CMK (cell line): ENCODE data around the gene ABCB1.

ENCODE experiments used
- DNase-seq: peaks from one replicate; pipeline ENCODE4 v3.0.0-alpha.2; 2010; ENCODE audit warnings: low read depth

Gene ABCB1

DNA sequence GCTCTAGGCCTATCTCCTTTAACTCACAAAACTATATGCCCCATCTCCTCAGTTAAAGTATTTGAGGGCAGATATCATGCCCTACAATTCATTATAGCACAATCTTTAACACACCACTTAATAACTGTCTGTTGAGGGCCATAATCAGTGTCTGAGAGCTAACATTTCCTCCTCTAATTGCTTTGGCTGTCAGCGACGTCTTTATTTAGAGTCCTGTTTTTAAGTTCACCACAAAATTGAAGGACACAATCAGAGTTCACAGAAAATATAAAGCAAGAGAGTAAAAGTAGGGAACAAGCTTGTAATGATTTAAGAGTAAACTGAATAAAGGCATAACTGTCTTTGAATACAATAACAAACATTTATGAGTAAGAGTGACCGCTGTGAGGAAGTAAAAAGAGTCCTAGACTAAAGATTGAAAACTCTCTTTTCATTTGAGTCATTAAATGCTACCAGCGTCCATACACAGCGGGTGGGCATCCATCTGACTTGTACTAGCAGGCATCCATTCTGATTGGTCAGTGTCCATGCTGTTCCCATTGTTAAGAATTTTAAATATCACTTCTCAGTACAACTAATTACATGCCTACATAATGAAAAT lies 86.8 kb downstream of the ABCB1 start:
- no peak for DNase-seq

DNA sequence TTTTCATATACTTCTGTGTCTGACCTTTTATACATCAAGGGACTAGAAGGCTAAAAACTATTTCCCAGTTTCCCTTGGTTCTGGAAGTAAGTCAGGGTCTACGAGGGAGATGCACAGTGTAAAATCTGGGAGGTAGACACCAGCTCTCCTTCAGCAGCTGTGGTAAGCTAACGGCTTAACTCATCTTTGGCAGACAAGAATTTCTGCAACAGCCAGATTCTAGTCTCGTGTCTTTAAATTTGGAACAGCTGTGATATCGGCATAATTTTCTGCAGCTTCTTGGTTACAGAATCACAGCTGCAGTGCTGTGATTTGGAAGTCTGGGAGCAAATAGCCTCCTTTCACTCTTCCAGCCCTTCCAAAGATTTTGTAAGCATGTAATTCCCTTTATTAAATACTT lies 87.8 kb downstream of the ABCB1 start:
- DNase-seq: no peak

DNA sequence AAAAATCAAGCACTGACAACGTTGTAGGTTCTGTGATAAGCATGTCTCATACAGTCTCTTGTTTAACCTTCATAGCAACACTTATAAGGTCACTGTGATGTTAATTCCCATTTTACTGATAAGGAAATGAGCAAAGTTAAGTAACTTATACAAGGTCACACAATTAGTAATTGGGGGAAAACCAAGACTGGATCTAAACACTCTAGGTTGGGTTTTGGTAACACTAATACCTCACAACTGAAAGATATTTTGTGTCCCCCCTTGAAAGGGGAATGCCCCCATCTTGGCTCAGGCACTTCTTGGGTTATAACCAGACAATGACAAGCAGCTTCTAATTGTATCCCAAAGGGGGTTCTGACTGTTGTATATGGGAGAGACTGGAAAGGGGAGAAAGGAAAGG lies 89.2 kb downstream of the ABCB1 start:
- no peak for DNase-seq

DNA sequence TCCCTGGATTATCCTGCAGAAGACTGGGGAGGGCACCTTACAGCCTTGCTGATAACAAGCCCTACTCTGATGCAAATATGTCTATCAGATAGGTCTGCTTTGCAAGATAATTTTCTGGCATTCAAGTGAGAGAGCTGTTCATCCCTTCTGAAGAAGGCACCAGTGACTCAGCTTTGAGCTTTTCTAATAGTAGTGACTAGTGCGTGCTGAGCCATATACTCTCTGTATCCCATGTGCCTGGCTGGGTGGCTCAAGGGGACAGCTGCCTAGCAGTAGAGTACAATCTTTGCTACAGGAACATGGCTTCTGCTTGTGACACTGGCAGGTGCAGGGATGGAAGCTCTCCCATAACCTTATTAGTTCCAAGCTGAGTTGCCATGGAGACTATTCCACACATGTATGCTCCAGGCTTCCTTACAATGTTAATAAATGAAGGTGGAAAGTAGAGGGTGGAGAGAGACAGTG lies 90.2 kb downstream of the ABCB1 start:
- no peak for DNase-seq

DNA sequence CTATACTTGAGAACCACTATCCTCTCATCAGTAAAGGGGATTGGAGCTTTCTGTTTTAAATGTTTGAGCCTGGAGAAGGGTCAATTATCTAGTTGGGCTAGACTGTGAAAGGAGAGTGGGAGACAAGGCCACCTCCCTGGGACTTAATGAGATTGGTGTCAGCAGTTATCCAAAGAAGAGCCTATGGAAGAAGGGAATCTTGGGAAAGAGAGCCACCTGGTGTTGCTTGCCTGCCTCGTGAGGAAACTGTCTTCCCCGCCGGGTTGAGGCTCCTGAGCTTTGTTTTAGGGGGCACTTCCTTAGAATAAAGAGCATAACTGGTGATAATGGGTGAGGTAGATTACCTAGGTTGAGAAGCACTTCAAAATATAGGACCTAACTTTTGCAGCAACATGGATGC lies 93.2 kb downstream of the ABCB1 start:
- DNase-seq: no peak

DNA sequence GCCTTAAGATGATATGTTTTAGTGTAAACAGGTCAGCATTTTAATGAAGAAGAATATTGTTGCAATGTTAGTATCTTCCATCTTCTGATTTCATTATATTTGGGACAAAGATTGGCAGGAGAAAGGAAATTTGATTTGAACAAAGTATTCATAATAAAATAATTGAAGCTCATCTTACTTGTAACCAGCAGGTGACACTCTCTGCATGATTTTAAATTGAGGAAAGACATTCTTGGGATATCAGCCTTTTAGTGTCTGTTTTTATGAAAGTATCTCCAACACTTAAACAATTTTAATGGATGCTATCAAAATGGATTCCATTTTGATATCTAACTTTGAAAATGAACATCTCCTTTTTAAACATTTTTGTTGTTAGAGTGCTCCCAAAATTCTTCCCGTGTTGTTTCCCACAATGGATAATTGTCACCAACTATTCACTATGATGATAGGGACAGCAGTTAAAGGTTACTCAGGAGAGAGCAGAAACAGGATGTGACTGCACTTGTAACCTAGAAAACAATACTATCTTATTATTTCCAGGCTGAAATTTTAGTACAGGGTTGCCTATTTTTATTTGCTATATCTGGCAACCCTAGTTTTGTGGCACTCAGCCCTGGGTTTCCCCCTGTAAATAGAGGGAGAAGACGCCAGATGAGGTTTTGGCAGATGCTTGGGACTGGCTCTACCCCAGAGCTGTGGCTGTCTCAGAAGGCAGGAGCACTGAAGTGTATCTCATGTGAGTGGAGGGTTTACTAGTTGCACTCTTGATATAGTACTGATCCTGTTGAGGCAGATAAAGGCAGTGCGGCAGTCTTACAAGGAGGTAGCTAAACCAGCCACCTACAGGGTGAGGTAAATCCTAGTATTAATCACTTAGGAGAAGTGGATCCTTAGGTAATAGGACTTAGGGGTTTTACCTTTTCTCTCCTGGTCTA lies 94.2 kb downstream of the ABCB1 start:
- DNase-seq: no peak

DNA sequence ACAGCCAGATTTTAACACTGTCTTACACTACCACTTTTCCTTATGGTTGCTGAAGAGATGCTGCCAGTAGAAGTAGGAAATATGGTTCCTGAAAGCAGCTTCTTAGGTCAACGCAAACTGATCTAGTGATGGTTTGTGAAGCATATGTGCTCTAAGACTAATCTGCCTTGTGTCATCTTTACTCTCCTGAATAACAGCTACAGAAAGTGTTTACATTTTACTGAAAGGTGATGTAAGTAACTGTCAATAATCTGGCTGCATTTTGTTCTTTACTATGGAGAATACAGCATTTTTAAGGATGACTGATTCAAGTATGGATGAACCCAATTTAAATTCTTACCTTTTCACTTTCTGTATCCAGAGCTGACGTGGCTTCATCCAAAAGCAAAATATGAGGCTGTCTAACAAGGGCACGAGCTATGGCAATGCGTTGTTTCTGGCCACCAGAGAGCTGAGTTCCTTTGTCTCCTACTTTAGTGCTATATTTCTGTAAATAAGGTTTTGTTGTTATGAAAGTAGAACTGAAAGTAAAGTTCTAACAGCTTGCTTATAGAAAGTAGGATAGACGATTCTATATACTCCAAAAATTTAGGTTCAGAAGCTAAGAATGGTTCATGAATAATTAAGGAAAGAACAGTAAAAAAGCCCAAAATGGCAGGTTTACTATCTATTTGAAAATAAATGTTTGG lies 95.0 kb downstream of the ABCB1 start:
- DNase-seq: no peak

DNA sequence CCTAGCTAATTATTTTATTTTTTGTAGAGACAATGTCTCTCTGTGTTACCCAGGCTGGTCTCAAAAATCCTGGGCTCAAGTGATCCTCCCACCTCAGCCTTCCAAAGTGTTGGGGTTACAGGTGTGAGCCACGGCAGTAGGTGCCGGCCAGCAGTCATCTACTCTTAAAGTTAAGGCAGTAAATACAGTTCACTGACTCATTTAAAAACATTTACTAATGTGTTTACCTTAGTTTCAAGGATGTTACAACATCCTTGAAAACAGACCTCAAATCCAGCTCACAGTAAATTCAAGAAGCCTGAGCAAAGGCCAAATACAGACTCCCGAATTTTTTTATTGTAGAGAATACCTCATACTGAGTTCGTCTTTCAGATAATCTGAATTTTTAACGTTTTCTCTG lies 95.6 kb downstream of the ABCB1 start:
- DNase-seq: no peak

DNA sequence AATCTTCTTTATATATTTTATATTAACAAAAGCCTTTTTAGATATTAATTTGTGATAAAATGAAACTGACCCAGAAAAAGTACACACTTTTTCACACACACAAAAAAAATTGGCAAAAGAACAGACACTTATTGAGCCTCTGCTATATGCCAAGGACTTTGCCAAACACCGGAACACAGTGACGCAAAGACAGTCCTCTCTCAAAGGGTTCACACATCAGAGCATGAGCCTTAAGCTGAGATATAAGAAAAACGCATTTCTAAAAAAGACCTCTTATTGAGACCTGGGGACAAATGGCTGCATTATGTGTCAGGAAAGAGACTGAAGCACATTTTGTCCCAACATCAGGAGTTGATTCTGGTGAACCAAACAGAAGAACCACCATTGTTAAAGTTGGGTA lies 101.2 kb downstream of the ABCB1 start:
- no peak for DNase-seq

DNA sequence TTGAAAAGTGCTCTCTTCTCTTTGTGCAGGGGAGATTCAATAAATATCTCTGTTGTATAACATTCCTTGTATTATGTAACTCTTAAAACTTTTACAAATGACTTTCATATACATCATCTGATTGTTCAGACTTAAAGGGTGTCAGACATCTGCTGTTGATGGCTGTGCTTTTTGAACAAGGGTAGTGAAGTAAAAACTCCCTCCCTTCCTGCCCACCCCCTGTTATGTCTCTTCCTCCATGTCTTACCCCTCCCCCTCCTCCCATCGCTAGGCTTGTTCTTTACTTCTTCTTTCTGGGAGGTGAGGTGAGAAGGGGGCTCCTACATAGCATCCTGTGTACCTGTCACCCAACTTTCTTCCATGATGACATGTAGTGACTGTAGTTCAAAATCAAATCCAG lies 101.8 kb downstream of the ABCB1 start:
- no peak for DNase-seq

DNA sequence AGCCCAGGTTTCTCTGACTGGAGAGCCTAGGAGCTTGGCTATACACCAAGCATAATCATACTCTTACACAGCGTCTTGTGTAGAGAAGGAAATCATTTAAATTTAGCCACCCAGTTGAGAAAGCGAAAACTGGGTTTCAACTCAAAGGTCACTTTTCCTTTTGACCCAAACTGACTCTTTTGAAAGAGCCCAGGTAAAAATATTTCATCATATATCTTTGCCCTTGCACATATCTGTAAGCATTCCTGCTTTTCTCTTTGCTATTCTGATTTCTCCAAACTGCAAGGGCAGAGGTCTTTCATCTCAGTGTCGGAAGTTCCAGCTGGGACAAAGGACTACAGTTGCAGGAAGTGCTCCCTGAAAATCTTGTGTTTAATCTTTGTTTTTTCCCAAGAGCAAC lies 103.2 kb downstream of the ABCB1 start:
- DNase-seq: no peak

DNA sequence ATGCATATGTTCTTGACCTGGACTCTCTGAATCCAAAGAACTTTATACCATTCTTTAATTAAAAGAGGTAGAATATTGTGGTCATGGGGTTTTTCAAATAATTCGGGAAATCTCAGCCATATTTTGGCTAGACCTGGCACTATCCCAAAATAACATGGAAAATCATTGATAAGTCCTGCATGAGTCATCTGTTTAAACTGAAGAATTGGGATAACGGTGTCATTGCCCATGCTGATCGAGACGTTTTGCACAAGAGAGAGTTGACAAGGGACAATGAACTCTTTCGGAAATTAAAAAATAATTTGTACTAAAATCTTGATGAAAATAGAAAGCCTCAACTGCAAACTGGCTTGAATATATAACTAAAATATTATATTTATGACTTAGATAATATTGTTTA lies 105.3 kb downstream of the ABCB1 start:
- DNase-seq: no peak

DNA sequence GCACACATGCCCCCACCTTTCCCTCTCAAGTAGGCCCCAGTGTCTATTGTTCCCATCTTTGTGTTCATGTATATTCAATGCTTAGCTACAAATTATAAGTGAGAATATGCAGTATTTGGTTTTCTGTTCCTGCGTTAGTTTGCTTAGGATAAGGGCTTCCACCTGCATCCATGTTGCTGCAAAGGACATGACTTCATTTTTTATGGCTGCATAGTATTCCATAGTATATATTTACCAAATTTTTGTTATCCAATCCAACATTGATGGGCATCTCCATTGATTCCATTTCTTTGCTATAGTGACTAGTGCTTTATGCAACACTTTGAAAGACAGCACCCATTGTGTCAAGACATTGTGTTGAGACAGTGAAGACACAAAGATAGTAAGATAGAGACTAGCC lies 106.2 kb downstream of the ABCB1 start:
- no peak for DNase-seq

DNA sequence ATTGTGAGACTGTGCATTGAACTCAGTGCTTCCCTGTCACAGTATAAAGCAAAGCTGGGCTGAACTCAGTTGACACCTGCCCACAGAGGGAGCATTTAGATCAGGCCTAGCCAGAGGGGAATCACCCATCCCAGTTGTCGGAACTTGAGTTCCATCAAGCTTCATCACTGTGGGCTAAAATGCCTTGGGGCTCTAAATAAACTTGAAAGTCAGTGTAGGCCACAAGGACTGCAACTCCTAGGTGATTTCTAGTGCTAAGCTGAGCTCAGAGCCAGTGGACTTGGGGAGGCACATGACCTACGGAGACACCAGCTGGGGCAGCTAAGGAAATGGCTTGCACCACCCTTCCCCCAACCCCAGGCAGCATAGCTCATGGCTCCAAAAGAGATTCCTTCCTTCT lies 117.6 kb downstream of the ABCB1 start:
- no peak for DNase-seq

DNA sequence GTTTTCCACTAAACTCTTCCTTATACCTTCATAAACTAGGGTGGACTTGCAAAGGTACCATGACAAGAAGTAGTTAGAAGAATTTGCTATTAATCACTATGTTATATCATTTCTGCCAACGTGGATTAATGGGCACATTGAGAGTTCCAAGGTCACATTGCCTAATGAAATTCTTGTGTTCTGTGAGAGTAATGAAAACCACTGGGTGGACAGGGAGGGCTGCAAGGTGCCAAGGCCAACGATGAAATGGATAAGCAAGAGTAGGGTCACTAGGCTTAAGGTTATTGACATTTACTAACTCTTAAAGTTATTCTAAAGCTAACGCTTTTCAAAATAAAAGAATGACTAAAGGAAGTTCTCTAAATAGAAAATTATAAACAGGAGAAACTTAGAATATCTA lies 118.6 kb downstream of the ABCB1 start:
- DNase-seq: no peak

DNA sequence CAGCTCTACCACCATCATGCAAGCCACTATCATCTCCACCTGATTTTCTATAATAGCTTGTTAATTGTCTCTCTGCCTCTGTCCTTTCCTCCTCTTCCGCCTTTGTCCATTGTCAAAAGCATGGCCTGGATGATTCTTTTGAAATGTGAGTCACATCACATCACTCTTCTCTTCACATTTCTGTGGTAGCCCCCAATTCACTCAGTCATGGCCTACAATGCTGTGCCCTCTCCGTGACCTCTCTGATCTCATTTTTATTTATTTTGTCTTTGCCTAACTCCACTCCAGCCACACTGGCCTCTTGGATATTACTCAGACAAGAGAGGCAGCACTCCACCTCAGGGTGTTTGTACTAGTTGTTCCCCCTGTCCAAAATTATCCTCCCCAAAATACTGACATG lies 120.3 kb downstream of the ABCB1 start:
- DNase-seq: no peak

DNA sequence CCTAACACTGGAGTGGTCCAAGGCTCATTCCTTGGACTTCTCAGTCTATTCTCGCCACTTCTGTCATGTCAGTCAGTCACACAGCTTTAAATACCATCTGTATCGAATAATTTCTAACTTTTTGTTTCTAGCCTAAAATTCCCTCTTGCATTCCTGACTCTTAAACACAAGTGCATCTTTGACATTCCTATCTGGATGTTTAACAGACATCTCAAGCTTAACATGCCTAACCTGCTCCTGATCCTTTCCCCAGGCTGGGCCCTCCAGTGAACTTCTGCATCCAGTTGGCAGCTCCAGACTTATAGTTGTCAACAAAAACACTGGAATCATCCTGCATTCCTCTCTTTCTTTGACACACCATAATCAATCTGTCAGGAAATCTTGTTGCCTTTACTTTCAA lies 120.7 kb downstream of the ABCB1 start:
- no peak for DNase-seq

DNA sequence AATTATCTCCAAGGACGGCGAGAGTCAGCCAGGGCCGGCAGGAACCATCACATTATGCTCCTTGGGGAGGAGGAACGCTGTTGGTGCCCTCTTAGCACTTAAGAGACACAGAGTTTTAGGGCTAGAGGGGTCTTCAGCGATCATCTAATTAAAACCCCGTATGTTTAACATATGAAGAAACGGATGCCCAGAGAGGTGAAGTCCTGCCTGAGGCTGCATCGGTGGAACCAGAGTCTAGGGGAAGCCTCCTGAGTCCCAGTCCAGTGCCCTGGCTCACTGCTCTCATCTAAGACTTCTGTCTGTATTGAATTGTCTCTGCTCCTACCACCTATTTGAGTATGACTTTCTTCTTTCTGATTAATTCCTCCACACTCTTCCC lies 124.5 kb downstream of the ABCB1 start:
- no peak for DNase-seq

DNA sequence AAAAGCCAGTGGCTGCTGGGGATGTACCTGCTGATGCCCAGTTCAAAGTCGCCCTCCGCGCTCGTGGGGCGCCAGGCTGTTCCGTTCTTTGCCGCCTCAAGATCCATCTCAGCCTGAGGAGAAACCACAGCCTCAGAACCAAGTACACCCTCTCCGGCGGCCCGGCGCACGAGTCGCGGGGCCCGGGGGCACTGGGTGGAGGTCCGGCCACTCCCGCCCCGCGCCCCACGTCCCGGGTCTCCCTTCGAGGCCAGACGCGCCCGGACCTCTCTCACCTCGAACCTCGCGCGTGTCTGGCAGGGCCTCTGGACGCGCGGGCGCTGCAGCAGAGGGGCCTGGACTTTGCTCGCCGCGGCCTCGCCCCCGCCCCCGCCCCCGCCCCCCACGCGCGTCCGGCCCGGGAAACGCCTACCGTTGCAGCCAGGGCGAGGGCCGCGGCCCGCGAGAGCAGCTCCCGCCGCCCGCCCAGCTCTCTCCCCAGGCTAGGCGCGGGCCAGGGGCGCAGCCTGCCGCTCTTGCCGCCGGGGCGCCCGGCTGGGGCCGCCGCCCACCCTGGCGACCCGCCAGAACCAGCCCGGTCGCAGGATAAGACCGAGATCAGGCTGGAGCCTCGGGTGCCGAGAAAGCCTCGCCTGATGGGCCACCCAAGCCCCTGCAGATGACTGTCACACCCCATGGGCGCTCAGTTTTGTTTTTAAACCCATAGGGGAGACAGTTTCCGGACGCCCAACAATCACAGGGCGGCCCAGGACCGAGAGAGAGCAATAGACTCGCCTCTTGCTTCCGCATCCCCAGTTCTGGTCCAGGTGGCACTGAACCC lies 125.1 kb downstream of the ABCB1 start, which contains the start of gene ABCB4:
ABCB4 (minus strand) TSS at position 322 of the 820 bp plus-strand sequence; CDS start at position 107, 215 bp downstream.
- no peak for DNase-seq

DNA sequence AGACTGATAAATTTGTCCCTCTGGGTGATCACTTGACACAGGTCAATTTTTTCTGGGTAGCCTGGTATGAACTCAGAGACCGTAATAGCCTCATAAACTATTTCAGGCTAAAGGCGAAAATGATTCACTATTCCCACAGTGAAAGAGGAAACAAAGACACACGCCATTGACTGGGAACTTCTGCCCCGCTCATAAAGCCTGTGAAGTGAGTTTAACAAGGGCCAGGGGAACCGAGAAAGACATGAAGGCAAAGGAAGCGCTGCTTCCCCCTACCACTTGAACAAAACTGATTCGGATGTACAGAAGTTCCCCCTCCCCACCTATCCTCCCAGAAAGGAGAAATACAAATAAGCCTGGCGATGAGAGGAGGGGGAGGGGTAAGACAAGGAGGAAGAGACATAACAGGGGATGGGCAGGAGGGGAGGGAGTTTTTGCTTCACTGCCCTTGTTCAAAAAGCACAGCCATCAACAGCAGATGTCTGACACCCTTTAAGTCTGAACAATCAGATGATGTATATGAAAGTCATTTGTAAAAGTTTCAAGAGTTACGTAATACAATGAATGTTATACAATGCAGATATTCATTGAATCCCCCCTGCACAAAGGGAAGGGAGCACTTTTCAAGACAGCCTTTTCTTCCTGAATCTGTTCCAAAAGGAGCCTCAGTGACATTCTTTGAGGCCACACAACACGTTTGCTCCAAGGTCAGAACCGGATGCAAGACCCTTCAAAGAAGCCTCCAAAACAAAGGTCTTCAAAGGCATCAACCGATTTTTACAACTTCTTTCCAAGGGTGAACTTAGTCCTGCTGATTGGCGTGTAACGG lies 125.9 kb downstream of the ABCB1 start:
- DNase-seq: no peak

DNA sequence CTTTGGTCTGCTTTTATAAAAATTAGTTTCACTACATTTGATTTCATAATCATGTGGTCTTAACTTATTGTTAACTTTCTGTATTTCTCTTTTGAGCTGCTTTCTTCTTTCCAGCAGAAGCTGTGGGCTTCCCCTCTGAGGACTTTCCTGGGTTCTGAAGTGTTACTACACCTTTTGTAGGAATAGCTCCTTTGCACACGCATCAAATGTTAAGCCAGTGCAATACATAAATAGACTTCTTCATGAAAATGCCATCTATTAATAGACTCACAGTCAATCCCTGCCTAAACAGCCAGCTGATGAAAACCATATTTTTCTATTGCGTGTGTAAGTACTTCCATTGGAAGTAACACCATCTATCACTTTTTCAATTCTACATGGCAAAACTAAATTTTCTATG lies 126.7 kb downstream of the ABCB1 start:
- DNase-seq: no peak
